Hepatocyte (in vitro differentiated cells): ENCODE data around the gene RABL6.

Source experiments
- EZH2 ChIP-seq: fragments of 200-600 bp; sonication (generic); IDR thresholded peaks from 2 replicates; pipeline ENCODE4 v1.6.1; 2016; ENCODE audit warnings: antibody characterized with exemption, mild to moderate bottlenecking, borderline replicate concordance
- TF ChIP-seq, protein P1 (sequence below): fragments of 200-600 bp; sonication (generic); IDR thresholded peaks from 2 replicates; pipeline ENCODE4 v1.5.1; 2016; ENCODE audit warnings: antibody characterized with exemption, mild to moderate bottlenecking; ENCODE audit not compliant: poor library complexity

DNA sequence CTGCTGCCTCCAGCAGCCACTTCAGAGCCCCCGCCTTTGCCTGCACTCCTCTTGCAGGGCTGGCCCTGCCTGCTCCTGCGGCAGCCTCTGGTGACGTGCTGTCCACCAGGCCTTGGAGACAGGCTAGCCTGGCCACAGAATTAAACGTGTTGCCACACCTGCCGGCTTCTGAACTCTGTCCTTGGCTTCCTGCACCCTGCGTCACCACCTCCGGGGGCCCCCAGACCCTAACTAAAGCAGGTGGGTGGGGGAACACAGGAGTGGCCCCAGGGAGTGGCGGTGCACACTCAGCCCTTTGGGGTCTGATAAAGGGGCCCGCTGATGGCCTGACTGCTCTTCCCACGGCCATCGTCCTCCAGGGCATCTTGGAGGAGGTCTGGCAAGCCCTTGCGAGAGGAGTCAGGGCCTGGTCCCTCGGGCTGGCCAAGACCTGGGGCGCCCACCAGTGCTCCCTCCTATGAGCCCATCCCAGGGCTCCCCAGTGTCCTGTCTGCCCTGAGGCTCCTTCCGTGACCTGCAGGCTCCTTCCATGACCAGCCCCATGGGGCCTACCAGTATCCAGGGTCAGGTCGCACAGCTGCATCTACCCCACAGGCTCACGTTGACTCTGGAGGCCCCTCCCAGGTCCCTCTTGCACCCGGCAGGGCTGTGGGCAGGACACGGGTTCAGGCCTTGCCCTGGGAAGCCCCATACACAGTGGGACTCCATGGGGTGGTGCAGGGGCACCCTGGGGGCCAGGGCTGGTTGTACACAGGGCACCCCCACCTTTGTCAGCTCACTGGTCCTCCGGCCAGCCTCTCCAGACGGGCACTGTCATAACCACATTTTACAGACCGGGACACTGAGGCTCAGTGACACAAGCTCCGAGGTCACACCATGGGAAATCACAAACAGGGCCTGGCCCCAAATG, 43.4 kb downstream of the RABL6 start:
- TF ChIP-seq EZH2 = no peak
- TF ChIP-seq, protein P1, sequence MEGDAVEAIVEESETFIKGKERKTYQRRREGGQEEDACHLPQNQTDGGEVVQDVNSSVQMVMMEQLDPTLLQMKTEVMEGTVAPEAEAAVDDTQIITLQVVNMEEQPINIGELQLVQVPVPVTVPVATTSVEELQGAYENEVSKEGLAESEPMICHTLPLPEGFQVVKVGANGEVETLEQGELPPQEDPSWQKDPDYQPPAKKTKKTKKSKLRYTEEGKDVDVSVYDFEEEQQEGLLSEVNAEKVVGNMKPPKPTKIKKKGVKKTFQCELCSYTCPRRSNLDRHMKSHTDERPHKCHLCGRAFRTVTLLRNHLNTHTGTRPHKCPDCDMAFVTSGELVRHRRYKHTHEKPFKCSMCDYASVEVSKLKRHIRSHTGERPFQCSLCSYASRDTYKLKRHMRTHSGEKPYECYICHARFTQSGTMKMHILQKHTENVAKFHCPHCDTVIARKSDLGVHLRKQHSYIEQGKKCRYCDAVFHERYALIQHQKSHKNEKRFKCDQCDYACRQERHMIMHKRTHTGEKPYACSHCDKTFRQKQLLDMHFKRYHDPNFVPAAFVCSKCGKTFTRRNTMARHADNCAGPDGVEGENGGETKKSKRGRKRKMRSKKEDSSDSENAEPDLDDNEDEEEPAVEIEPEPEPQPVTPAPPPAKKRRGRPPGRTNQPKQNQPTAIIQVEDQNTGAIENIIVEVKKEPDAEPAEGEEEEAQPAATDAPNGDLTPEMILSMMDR = no peak
